Measurements from ENCODE around the gene RBM24. TPM values are rescaled to one million over a fixed set of nuclear protein-coding genes. Genes with fewer than 3 reads are reported as not detected.
"Not testable (repeated sequence)": the region's sequence is repeated elsewhere in the genome, so short reads cannot be mapped to it uniquely, and the experiment has no call there.

The RBM24 gene
- total RNA-seq, 1 donor from 2014 or later = 5.4 TPM

- no peak for TF ChIP-seq CTCF (IDR thresholded peaks at IDR 0.05)
- H3K4me1 ChIP-seq = no peaks in the 10 kb centered on the region
- H3K4me3 ChIP-seq = no peak overlapping the region
- H3K27me3 ChIP-seq = no peaks in the 10 kb centered on the region
- no peaks in the 10 kb centered on the region for H3K36me3 ChIP-seq
- H3K9me3 ChIP-seq = no peaks in the 10 kb centered on the region
- no peak overlapping the region for H3K27ac ChIP-seq
- intact Hi-C loops (cut with DNase I) = no loop called here
- DNase-seq (ENCODE audit: low spot score in 2 of 2) = no peak
Observed at GRCh38 chr6:17303444-17303843, 22.3 kb downstream of the RBM24 start.

- no peaks in the 10 kb centered on the region for H3K27me3 ChIP-seq
- intact Hi-C loops (cut with DNase I) = no loop called here
- no peak for DNase-seq (ENCODE audit: low spot score in 2 of 2)
- H3K36me3 ChIP-seq = no peaks in the 10 kb centered on the region
- H3K4me3 ChIP-seq = no peak overlapping the region
- H3K4me1 ChIP-seq = no peaks in the 10 kb centered on the region
- H3K27ac ChIP-seq = no peak overlapping the region
- TF ChIP-seq CTCF (IDR thresholded peaks at IDR 0.05) = no peak
- H3K9me3 ChIP-seq = no peaks in the 10 kb centered on the region
Observed at GRCh38 chr6:17305219-17306001, 24.2 kb downstream of the RBM24 start.

- no peaks in the 10 kb centered on the region for H3K36me3 ChIP-seq
- no peak overlapping the region for H3K4me3 ChIP-seq
- intact Hi-C loops (cut with DNase I) = no loop called here
- no peaks in the 10 kb centered on the region for H3K27me3 ChIP-seq
- no peak for TF ChIP-seq CTCF (IDR thresholded peaks at IDR 0.05)
- no peaks in the 10 kb centered on the region for H3K4me1 ChIP-seq
- no peak overlapping the region for H3K27ac ChIP-seq
- no peaks in the 10 kb centered on the region for H3K9me3 ChIP-seq
- no peak for DNase-seq (ENCODE audit: low spot score in 2 of 2)
Observed at GRCh38 chr6:17311595-17312311, 30.6 kb downstream of the RBM24 start.

- DNase-seq (ENCODE audit: low spot score in 2 of 2); H3K27me3 ChIP-seq; H3K9me3 ChIP-seq; H3K27ac ChIP-seq; intact Hi-C loops (cut with DNase I); H3K4me1 ChIP-seq; H3K36me3 ChIP-seq; H3K4me3 ChIP-seq: not testable (repeated sequence)
Observed at GRCh38 chr6:17313238-17313637, 32.1 kb downstream of the RBM24 start.

GRCh38 chr6:17313971-17314370 lies 32.8 kb downstream of the RBM24 start:
- no peak for DNase-seq (ENCODE audit: low spot score in 2 of 2)
- H3K36me3 ChIP-seq = no peaks in the 10 kb centered on the region
- H3K4me3 ChIP-seq = no peak overlapping the region
- intact Hi-C loops (cut with DNase I) = no loop called here
- no peak for TF ChIP-seq CTCF (IDR thresholded peaks at IDR 0.05)
- no peak overlapping the region for H3K27ac ChIP-seq
- no peaks in the 10 kb centered on the region for H3K4me1 ChIP-seq
- H3K9me3 ChIP-seq = no peaks in the 10 kb centered on the region
- H3K27me3 ChIP-seq = no peaks in the 10 kb centered on the region

- H3K36me3 ChIP-seq = no peaks in the 10 kb centered on the region
- H3K4me3 ChIP-seq = no peak overlapping the region
- H3K4me1 ChIP-seq = no peaks in the 10 kb centered on the region
- TF ChIP-seq CTCF (IDR thresholded peaks at IDR 0.05) = no peak
- no peaks in the 10 kb centered on the region for H3K9me3 ChIP-seq
- H3K27me3 ChIP-seq = no peaks in the 10 kb centered on the region
- DNase-seq (ENCODE audit: low spot score in 2 of 2) = no peak
- intact Hi-C loops (cut with DNase I) = no loop called here
- no peak overlapping the region for H3K27ac ChIP-seq
Observed at GRCh38 chr6:17315262-17315661, 34.1 kb downstream of the RBM24 start.

Measured in ascending aorta (tissue), 2 donors.